Non-pigmented ciliary epithelial cell (primary cell): ENCODE results near the gene TNRC6C.

Experiments used
- DNase-seq: peaks from one replicate; pipeline ENCODE4 v3.0.0-alpha.2; 2010; ENCODE audit warnings: low read depth

TNRC6C gene

GRCh38 chr17:77957857-77958715 lies at the start of gene TNRC6C:
Gene TNRC6C (plus strand): TSS chr17:77958703. CDS start chr17:78004207, 45,504 bp downstream.
- peak; percentile 91 for DNase-seq

GRCh38 chr17:77909236-77909635 lies 49.3 kb upstream of the TNRC6C start:
- no peak for DNase-seq

- no peak for DNase-seq
Measured at GRCh38 chr17:77909816-77910215, 48.7 kb upstream of the TNRC6C start.

- DNase-seq = no peak
Measured at GRCh38 chr17:77914385-77915254, 43.9 kb upstream of the TNRC6C start.

GRCh38 chr17:77915594-77916021 lies 42.9 kb upstream of the TNRC6C start:
- DNase-seq = no peak

- no peak for DNase-seq
Measured at GRCh38 chr17:77916264-77916663, 42.2 kb upstream of the TNRC6C start.

- DNase-seq = no peak
Measured at GRCh38 chr17:77916703-77917481, 41.6 kb upstream of the TNRC6C start.

- DNase-seq = no peak
Measured at GRCh38 chr17:77919276-77919675, 39.2 kb upstream of the TNRC6C start.

- no peak for DNase-seq
Measured at GRCh38 chr17:77923135-77923534, 35.4 kb upstream of the TNRC6C start.

GRCh38 chr17:77923776-77924513 lies 34.6 kb upstream of the TNRC6C start:
- DNase-seq = no peak

- no peak for DNase-seq
Measured at GRCh38 chr17:77924757-77925336, 33.7 kb upstream of the TNRC6C start.

GRCh38 chr17:77925831-77926543 lies 32.5 kb upstream of the TNRC6C start:
- no peak for DNase-seq

- DNase-seq = no peak
Measured at GRCh38 chr17:77926981-77927380, 31.5 kb upstream of the TNRC6C start.

- DNase-seq = no peak
Measured at GRCh38 chr17:77927777-77928518, 30.6 kb upstream of the TNRC6C start.

- DNase-seq = no peak
Measured at GRCh38 chr17:77928519-77929179, 29.9 kb upstream of the TNRC6C start.

GRCh38 chr17:77929180-77929564 lies 29.3 kb upstream of the TNRC6C start:
- DNase-seq = no peak

- DNase-seq = no peak
Measured at GRCh38 chr17:77929871-77930436, 28.5 kb upstream of the TNRC6C start.
